ENCODE data around the gene POU6F2.
"Not testable (repeated sequence)": the region's sequence is repeated elsewhere in the genome, so short reads cannot be mapped to it uniquely, and the experiment has no call there.

Gene POU6F2

GRCh38 chr7:39367943-39368342, 390.2 kb downstream of the POU6F2 start:
- no peak for DNase-seq

GRCh38 chr7:39372383-39372782, 394.7 kb downstream of the POU6F2 start:
- DNase-seq: no peak

GRCh38 chr7:39374436-39375040, 396.8 kb downstream of the POU6F2 start:
- DNase-seq: no peak

- no peak for DNase-seq
Observed at GRCh38 chr7:39375047-39375873, 397.6 kb downstream of the POU6F2 start.

GRCh38 chr7:39375874-39376190, 398.1 kb downstream of the POU6F2 start:
- no peak for DNase-seq

GRCh38 chr7:39376881-39377280, 399.2 kb downstream of the POU6F2 start:
- not testable (repeated sequence) for DNase-seq

- DNase-seq: no peak
Observed at GRCh38 chr7:39379416-39379815, 401.7 kb downstream of the POU6F2 start.

- no peak for DNase-seq
Observed at GRCh38 chr7:39383136-39383535, 405.4 kb downstream of the POU6F2 start.

GRCh38 chr7:39384386-39384785, 406.7 kb downstream of the POU6F2 start:
- DNase-seq: no peak

- DNase-seq: no peak
Observed at GRCh38 chr7:39386718-39387117, 409.0 kb downstream of the POU6F2 start.

- no peak for DNase-seq
Observed at GRCh38 chr7:39392151-39392550, 414.4 kb downstream of the POU6F2 start.

GRCh38 chr7:39394105-39394680, 416.5 kb downstream of the POU6F2 start:
- no peak for DNase-seq

GRCh38 chr7:39399458-39399857, 421.7 kb downstream of the POU6F2 start:
- no peak for DNase-seq

- DNase-seq: no peak
Observed at GRCh38 chr7:39399986-39400385, 422.3 kb downstream of the POU6F2 start.

GRCh38 chr7:39400836-39401235, 423.1 kb downstream of the POU6F2 start:
- DNase-seq: no peak

GRCh38 chr7:39402034-39402433, 424.3 kb downstream of the POU6F2 start:
- no peak for DNase-seq

- DNase-seq: no peak
Observed at GRCh38 chr7:39404907-39405306, 427.2 kb downstream of the POU6F2 start.

GRCh38 chr7:39405581-39405980, 427.9 kb downstream of the POU6F2 start:
- DNase-seq: no peak

GRCh38 chr7:39406467-39406866, 428.8 kb downstream of the POU6F2 start:
- no peak for DNase-seq

GRCh38 chr7:39407137-39407536, 429.4 kb downstream of the POU6F2 start:
- no peak for DNase-seq

GRCh38 chr7:39407723-39408122, 430.0 kb downstream of the POU6F2 start:
- DNase-seq: no peak

GRCh38 chr7:39408906-39409305, 431.2 kb downstream of the POU6F2 start:
- no peak for DNase-seq

- DNase-seq: no peak
Observed at GRCh38 chr7:39410582-39410981, 432.9 kb downstream of the POU6F2 start.

- DNase-seq: no peak
Observed at GRCh38 chr7:39413636-39414223, 436.0 kb downstream of the POU6F2 start.
